Pons (tissue), 1 donor: ENCODE measurements around the gene HBP1.
"Not testable (repeated sequence)": the region's sequence is repeated elsewhere in the genome, so short reads cannot be mapped to it uniquely, and the experiment has no call there.

Source experiments
- DNase-seq: peaks from one replicate; pipeline ENCODE4 v3.0.0-alpha.2; 2016; ENCODE audit warnings: low spot score

Gene HBP1

DNA sequence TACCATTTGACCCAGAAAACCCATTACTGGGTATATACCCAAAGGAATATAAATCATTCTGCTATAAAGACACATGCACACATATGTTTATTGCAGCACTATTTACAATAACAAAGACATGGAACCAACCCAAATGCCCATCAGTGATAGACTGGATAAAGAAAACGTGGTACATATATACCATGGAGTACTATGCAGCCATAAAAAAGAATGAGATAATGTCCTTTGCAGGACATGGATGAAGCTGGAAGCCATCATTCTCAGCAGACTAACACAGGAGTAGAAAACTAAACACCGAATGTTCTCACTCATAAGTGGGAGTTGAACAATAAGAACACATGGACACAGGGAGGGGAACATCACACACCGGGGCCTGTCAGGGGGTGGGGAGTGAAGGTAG is 13.1 kb upstream of the HBP1 start:
- DNase-seq, result not testable (repeated sequence)

DNA sequence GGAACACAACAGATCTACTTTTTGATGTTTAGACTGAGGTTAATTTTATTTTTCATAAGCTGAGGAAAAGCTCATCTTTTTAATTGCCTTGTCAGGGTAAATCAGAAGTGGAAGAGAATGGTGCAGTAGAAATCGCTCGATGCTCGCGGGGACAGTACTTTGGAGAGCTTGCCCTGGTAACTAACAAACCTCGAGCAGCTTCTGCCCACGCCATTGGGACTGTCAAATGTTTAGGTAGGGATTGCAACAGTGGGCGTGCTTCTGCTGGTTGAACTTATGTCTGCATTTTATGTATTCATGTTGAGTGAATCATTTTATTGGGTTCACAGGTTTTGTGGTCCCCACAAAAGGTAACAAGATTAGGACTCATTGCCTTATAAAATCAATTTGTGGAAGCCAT is 11.7 kb upstream of the HBP1 start:
- no peak for DNase-seq

DNA sequence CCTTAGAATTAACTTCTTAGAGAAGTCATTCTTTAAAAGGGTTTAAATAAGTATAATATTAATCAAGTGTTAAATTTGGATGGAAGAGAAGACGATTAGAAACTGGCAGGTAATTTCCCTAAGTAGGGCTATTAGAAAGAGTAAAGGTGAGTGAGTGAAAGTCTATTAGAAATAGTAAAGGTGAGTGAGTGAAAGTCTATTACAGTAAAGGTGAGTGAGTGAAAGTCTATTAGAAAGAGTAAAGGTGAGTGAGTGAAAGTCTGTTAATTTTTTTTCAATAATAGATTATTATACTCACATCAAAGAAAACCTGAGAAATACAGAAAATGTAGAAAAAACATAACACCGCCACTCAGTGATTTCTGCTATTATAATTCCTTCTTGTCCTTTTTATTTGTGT is 10.8 kb upstream of the HBP1 start:
- no peak for DNase-seq

DNA sequence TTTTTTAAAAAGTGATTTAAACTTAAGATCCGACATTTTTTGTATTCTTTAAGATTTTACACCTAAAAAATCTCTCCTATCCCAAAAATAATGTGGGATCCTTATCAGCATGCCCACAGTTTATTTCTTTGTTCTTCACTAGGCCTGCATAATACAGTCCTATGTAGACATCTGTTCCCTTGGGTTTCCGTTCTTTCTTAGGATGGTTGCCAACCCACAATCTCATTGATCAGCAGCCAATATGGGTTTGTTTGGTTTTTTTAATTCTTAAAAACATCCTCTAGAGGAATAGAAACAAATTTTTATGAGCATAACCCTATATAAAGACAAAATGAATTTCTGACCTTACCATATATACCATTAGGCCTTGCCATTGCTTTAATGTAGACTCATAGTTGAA is 8.4 kb upstream of the HBP1 start:
- DNase-seq, result no peak

DNA sequence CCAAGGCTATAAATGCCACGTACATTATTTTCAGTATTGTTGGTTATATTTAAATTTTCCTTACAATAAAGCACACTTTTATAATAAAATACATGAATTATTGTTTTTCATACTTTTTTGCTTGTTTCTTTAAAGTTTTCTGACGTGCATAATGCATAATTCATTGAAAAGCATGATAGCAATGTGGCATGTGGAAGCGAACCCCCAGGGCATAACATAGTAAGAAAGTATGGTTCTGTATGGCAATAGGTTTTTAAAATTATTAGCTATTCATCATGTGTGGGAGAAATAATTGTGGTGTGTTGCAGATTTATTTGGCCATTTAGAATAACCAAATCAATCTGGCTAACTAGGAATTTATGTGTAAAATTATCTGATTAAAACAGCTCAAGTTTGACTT is 7.4 kb upstream of the HBP1 start:
- DNase-seq, result no peak

DNA sequence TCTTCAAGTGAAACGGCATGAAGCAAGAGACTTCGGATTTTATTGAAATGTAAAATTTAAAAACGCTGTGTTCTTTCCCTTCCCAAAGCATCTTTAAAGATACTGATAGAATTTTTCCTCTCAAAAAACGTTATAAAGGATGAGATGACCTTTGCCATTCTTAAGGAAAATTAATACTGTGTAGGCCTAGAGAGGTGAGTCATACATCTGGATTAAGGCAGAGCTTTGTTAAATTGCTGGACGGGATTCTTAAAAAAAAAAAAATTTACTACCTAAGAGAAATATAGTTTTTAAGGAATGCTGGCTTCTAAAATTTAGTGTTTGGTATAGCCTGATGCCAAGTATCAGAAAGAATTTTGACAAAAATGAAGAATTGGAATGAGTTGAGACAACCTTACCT is 6.3 kb upstream of the HBP1 start:
- DNase-seq, result no peak

DNA sequence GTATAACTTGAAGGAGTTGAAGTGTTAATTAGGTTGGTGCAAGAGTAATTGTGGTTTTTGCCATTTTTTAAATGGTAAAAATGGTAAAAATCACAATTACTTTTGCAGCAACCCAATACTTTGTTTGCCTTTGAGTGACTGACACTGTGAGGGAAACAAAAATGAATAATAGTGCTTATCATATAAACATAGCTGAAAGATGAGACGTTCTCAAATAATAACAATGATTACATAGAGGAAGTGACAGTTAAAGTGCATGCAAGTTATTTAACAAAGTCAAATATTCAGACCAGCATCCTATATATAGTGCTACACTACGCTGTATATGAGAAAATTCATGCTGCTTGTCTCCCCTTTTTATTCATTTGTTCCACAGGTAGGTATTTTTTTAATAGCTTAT is 4.7 kb upstream of the HBP1 start:
- DNase-seq, result no peak

DNA sequence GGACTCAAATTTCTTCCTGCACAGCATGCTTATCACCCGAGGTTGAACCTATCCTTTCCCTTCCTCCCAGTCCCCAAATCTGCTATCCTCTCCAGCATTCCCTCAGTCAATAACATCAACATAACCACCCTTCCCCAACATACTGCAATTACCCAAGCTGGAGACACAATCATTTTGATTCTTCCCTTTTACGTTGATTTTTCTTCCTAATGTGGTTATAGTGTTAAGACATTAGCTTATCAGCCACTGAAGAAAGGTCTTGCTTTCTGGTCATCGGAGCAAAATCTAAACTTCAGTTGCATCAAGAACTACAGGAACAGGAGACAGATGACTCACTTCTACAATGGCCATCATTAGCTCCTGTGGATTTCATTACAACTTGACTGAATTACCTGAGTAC is 3.5 kb upstream of the HBP1 start:
- DNase-seq, result no peak

DNA sequence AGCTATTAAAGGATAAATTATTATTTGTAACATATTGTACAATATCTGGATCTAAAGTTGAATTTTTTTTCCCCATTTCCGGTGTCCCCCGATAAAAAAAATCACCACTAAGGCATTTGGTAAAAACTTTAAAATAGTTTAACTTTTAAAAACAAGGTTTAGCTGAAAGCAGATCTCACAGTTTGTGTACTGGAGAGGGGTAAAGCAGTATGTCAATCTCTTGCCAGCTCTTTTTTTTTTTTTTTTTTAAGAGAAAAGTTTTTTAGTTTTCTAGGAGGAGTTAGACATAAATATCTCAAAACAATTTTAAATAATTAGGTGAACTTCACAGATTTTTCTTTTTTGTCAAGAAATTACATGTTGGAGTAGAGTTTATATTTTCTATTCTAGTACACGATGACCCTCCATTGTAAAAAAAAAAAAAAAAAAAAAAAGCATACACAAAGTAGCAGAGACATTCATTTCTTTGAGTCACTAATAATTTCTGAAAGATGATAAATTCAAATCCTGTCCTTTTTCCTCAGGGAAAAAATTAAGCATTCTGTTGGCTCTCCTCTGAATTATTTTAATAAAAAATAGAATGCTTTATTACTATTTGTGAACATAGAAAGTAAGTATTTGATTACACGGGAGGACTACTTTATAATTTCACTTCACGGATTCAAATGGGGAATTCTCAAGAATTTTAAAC is 1.9 kb upstream of the HBP1 start:
- DNase-seq, result no peak

DNA sequence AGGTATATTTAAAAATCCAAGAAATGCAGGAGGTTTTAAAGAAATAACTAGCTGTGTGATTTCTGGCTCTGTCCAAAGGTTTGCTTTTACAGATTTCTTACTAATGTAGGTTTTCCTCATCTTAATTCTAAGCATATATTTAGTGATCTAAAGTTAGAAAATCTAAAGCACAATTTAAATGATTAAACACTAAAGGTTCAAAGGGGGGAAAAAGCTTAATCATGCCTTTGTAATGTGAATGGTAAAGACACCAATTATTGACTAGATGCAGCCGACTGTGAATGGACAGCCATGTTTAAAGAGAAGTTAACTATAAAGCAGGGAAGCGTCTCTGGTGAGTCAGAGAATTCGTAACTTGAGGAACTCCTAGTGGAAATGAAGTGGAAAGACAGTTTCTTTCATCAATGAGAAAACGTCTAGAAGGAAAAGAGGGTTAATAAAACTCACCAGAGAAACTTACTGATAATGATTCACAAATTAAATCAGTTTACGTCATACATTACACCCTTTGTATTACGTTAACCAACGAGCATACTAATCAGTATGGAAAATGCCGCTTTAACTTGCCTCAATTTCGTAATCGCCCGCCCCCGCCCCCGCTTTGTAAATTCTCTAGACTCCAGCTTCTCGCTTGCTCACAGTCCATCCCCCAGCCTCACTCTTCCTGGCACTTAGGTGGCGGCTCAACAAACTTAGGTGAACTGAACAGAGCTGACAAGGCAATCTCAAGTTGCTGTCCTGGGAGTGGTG is 1.1 kb upstream of the HBP1 start:
- peak; percentile 89 for DNase-seq

DNA sequence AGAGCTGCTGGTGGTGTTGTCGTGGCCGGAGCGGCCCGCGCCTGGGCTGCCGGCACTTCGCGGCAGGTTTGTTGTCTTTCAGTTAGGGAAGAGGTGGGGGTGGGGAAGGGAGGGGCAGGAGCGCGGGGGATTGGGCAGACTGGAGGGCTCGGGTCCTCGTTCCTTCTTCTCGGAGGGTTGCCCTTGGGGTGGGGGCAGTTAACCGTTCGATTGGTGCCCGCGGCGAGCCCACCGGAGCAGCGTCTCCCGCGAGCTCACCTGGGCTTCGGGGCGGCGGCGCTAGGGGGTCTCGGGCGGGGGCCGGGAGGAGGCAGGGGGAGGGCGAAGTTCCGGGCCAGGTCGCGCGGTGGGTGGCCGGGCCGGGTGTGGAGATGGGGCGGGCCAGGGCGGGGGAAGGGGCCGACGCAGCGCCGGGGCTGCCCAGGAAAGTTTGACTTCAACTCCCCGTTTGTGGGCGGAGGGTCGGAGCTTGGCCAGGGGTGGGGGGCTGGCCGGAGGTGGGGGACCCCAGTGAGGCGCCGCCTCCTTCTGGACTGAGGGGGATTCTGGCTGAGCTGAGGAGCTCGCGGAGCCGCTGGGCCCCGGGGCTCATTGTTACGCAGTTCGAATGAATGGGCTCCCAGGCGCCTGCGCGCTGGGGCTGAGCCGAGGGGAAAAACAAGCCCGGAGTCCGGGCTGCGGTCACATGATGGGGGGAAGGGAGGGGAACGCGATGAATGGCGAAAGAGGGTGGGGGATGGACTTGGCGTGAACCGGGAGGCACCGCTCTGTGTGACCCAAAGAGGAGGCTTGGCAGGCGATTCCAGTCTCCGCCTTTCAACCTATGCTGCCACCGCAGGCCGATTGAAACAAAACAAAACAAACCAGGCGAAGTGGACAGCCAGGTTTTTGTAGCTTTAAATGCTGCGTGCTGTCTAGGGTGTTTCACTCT is 582 bp downstream of the HBP1 start:
- peak; percentile 98 for DNase-seq

DNA sequence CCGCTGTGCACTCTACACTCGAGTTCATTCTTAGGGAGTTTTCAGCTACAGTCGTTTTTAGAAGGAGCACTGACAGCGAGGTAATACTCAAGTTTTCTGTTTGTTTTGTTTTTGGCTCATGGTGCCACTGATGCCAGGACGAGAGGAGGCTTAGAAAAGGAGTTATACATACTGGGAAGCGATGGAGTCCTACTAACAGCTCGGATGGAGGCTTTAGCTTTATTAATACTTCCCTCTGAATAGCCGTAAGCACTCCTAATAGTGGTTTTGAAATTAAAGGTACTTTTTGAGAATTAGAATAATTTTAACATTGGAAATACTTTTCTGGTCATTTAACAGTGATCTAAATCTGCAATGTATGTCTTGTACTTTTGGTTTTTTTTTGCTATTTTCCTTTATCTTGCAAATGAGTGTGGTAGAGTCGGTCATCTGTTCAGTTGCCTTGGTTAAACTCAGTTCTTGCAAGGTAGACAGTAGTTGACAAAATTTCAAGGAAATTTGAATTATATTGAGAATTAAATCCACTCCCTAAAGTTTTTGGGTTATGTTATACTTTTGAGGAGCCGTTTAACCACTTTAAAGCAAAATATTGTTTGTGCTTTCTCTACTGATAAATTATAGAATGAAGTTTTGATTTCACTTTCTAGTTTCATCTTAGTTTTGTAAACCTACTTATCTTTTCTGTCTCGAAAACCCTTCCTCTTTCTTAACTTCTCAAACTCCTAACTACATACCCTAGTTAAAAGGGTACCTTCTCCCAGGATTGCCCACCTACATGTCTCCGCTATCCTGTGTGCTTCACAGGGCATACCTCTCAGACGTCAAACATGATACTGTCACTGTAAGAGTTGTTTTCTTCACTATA is 1.5 kb downstream of the HBP1 start:
- DNase-seq, result no peak

DNA sequence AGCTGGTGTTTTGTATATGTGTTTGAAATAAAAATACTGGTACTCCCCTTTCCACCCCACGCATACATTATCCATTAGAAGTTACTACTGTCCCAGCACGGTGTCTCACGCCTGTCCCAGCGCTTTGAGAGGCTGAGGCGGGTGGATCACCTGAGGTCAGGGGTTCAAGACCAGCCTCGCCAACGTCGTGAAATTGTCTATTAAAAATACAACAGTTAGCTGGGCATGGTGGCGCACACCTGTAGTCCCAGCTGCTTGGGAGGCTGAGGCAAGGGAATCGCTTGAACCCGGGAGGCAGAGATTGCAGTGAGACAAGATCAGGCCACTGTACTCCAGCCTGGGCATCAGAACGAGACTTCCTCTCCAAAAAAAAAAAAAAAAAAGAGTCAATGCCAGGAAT is 2.7 kb downstream of the HBP1 start:
- no peak for DNase-seq

DNA sequence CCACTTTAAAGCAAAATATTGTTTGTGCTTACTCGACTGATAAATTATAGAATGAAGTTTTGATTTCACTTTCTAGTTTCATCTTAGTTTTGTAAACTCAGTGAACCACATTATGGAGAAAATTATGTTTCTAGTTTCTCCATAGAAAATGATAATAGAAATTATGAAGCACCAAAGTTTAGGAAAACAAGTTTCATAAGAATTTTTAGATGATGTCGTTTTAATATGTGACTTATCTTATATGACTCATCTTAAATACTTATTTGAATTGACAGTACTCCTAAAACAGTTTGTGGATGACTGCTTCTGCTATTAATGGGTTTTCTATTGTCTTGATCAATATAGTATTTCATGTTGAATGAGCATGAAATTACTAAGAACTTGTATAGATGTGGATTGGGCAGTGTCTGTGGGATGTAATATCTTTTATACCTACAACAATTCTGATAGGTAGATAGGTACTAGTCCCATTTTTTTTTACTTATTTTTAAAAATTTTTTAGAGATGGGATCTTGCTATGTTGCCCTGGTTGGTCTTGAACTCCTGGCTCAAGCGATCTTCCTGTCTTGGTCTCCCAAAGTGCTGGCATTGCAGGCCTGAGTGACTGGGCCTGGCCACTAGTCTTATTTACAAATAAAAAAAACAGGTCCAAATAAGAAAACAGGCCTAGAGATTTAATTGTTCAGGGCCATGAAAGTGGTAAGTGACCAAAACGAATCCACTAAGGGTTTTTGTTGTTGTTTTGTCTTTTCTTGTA is 3.7 kb downstream of the HBP1 start:
- DNase-seq, result no peak

DNA sequence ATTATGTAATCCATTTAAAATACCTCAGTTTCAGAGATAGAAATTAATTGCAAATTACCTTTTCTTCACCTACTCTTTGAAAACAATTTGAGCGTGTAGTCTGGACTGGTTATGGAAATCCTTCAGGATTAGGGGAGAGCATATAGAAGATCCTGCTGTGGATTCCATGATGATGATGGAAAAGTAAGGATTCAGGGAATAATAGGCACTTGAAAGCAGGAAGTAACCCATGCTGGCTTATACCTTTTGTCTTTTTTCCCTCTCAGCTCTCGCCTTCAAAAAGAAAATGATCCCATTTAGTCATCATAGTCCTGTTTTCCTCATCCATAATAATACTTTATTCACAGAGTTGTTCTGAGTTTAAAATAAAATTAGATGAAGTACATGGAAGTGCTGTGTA is 4.4 kb downstream of the HBP1 start:
- DNase-seq, result no peak

DNA sequence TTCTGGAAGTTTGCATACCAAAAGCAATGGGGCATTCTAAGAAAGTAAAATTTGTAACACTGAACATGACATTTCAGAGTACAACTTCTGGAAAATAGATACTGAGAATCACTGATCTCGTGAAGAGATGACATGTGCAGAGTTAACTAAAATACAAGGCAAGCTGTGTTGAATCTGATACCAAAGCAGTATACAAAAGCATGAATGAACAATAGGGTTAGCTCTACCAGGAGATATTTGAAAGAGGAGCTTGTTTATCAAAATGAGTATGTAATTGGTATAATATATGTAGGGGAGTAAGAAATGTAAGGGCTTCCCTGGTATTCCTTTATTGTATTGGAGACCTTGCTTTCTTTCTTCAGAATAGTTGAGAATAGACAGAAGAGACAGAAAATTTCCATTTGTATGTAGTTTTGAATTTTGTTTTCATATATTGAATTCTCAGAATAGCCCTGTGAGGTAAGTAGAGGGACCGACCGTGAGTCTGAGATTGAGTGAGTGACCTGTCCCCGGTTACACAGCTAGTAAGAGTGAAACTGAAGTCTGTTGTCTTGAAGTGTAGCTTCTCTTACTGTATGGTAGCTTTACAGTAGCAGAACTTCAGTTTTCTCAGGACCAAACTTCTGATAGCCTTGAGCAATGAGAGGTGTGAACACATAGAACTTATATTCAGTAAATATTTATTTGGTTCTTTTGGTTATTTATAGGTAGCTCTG is 5.0 kb downstream of the HBP1 start:
- peak; percentile 91 for DNase-seq

DNA sequence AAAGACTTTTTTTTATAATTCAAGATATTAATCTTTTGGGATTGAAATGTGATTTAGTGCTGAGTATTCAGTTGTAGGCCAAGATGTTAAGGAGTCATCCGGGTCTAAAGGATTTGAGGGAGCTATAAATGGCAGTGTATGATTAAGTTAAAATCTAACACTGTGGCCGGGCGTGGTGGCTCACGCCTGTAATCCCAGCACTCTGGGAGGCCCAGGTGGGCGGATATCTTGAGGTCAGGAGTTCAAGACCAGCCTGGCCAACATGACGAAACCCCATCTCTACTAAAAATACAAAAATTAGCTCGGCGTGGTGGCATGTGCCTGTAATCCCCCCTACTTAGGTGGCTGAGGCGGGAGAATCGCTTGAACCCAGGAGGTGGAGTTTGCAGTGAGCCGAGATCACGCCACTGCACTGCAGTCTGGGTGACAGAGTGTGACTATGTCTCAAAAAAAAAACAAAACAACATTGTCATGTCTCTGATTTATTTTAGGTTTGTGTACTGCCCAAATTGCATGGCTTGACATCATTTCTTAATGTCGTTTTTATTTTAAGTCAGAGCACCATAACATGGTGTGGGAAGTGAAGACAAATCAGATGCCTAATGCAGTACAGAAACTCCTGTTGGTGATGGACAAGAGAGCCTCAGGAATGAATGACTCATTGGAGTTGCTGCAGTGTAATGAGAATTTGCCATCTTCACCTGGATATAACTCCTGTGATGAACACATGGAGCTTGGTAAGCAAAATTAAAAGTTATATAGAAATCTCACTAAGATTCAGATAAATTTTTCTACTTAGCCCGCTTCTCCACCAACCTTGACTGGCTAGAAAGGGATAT is 10.7 kb downstream of the HBP1 start:
- no peak for DNase-seq

DNA sequence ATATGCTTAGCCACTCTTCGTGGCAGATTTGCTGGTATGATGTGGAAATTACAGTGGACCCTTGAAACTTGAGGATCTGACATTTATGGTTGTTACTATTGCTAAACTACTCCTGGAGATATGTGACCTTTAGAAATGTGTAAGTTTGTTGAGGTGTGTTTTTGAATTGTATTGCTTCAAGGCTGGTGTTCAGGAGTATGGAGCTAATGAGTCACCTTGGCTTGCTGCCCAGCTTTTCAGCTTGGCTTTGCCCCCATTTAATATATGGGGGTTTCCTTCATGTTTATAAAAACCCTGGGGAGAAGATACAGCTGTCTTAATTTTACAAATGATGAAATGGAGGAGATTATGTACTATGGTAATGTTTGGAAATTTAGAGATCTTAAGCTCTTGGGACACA is 11.6 kb downstream of the HBP1 start:
- no peak for DNase-seq

DNA sequence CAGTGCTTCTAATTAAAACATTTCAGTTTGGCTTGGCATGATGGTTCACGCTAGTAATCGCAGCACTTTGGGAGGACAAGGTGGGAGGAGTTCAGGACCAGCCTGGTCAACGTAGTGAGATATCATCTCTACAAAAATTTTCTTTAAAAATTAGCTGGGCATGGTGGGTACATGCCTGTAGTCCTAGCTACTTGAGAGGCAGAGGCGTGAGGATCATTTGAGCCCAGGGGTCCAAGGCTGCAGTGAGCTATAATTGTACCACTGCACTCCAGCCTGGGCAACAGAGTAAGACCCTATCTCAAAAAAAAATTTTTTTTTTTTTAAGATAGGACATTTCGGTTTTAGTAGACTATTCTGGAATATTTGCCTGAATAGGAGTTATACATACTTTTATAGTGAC is 12.4 kb downstream of the HBP1 start:
- no peak for DNase-seq

DNA sequence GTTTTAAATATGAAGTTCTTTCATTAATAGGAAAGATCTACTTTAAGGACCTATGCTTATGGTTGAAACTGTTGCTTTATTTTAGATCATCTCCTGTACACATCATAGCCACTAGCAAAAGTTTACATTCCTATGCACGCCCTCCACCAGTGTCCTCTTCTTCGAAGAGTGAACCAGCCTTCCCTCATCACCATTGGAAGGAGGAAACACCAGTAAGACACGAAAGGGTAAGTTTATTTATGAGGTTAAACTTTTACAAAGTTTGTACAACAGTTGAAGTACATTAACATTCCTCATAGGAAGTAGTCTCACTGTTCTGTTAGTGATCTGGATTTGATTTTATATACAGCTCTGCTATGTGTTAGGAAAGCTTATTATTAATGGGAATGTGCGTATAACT is 16.9 kb downstream of the HBP1 start:
- DNase-seq, result no peak
